IMR-90 (cell line): ENCODE results near the gene TVP23C. TPM values are rescaled to one million over a fixed set of nuclear protein-coding genes. Genes with fewer than 3 reads are reported as not detected.
A peak's percentile ranks its signal among the peaks of the same experiment; 100 is the strongest.

ENCODE experiments used
- ATAC-seq: fragments of 200-7000 bp; cut with Tn5 transposase; 2 replicates; pipeline ENCODE4 v1.9.1; 2020; ENCODE audit warnings: low read depth, mild to moderate bottlenecking, moderate library complexity
- BruUV-seq: library from RNA; stranded (reverse); fragments of 400-500 nt; replicated peaks from 2 replicates; lab custom pipeline; 2021; lab: Mats Ljungman, UMichigan
- CTCF ChIA-PET: fragments of 300-600 bp; formaldehyde crosslinking; extraction: SDS; loops from one replicate; lab custom pipeline; 2021; ENCODE audit warnings: antibody characterized with exemption; lab: Yijun Ruan, JAX
- POLR2A ChIA-PET: fragments of 300-600 bp; sonication (Branson Sonifier 250); formaldehyde crosslinking; loops from one replicate; lab custom pipeline; 2022; ENCODE audit warnings: antibody characterized with exemption; ENCODE audit not compliant: unreplicated experiment; lab: Charles Lee
- DNase-seq: peaks from one replicate; pipeline ENCODE4 v3.0.0; 2013
- H2AFZ ChIP-seq: replicated peaks from 2 replicates; pipeline ENCODE3; 2013; ENCODE audit warnings: low read length, mild to moderate bottlenecking; ENCODE audit not compliant: poor library complexity
- H2AK5ac ChIP-seq: 2 replicates; pipeline ENCODE4 v1.6.1; 2013; ENCODE audit warnings: low read depth, low read length, inconsistent platforms
- H2AK9ac ChIP-seq: replicated peaks from 2 replicates; pipeline ENCODE3; 2013; ENCODE audit warnings: mild to moderate bottlenecking, low read depth, low read length, moderate library complexity; ENCODE audit not compliant: poor library complexity
- H2BK120ac ChIP-seq: 2 replicates; pipeline ENCODE4 v1.6.1; 2013; ENCODE audit warnings: low read depth, low read length, inconsistent platforms
- H2BK15ac ChIP-seq: 3 replicates; pipeline ENCODE4 v1.6.1; 2013; ENCODE audit warnings: low read depth, low read length, inconsistent platforms
- H2BK20ac ChIP-seq: 2 replicates; pipeline ENCODE4 v1.6.1; 2013; ENCODE audit warnings: low read depth, mild to moderate bottlenecking, inconsistent platforms, low read length, moderate library complexity
- H2BK5ac ChIP-seq: 2 replicates; pipeline ENCODE4 v1.6.1; 2013; ENCODE audit warnings: mild to moderate bottlenecking, low read depth, low read length, inconsistent platforms; ENCODE audit not compliant: poor library complexity, severe bottlenecking
- H3K14ac ChIP-seq: replicated peaks from 2 replicates; pipeline ENCODE4 v1.6.1; 2013; ENCODE audit warnings: low read depth, low read length, inconsistent platforms
- H3K18ac ChIP-seq: 2 replicates; pipeline ENCODE4 v1.6.1; 2013; ENCODE audit warnings: low read depth, low read length, control low read depth
- H3K23ac ChIP-seq: 2 replicates; pipeline ENCODE4 v1.6.1; 2013; ENCODE audit warnings: low read depth, low read length, inconsistent platforms
- H3K27ac ChIP-seq: 2 replicates; pipeline ENCODE4 v1.5.1; 2013; ENCODE audit warnings: mild to moderate bottlenecking, control low read depth, low read length; ENCODE audit not compliant: insufficient read depth
- H3K27me3 ChIP-seq: 2 replicates; pipeline ENCODE4 v1.6.1; 2013; ENCODE audit warnings: low read length; ENCODE audit not compliant: control insufficient read depth, insufficient read depth
- H3K36me3 ChIP-seq: 2 replicates; pipeline ENCODE4 v1.6.1; 2013; ENCODE audit warnings: low read length, mixed read lengths; ENCODE audit not compliant: control insufficient read depth, insufficient read depth
- H3K4ac ChIP-seq: 2 replicates; pipeline ENCODE4 v1.6.1; 2013; ENCODE audit warnings: low read depth, low read length, inconsistent platforms
- H3K4me1 ChIP-seq: 2 replicates; pipeline ENCODE4 v1.6.1; 2013; ENCODE audit warnings: low read length, mixed read lengths; ENCODE audit not compliant: control insufficient read depth, insufficient read depth
- H3K4me2 ChIP-seq: 2 replicates; pipeline ENCODE4 v1.6.1; 2013; ENCODE audit warnings: low read depth, mild to moderate bottlenecking, control low read depth, low read length, moderate library complexity
- H3K4me3 ChIP-seq: 2 replicates; pipeline ENCODE4 v1.5.1; 2013; ENCODE audit warnings: low read depth, mild to moderate bottlenecking, control low read depth, low read length, moderate library complexity; ENCODE audit not compliant: insufficient read depth
- H3K56ac ChIP-seq: 2 replicates; pipeline ENCODE4 v1.6.1; 2013; ENCODE audit warnings: low read length, inconsistent platforms; ENCODE audit not compliant: insufficient read depth; ENCODE audit errors: extremely low read depth
- H3K79me1 ChIP-seq, 2 experiments: 2 replicates each; pipeline ENCODE4 v1.6.1; 2013; ENCODE audit warnings: low read length in 2 of 2, inconsistent platforms in 1 of 2, low read depth in 1 of 2
- H3K9ac ChIP-seq: 2 replicates; pipeline ENCODE4 v1.6.1; 2013; ENCODE audit warnings: low read depth, low read length, control low read depth
- H3K9me1 ChIP-seq: 2 replicates; pipeline ENCODE4 v1.6.1; 2013; ENCODE audit warnings: low read length, inconsistent platforms; ENCODE audit not compliant: insufficient read depth
- H3K9me3 ChIP-seq: 2 replicates; pipeline ENCODE4 v1.6.1; 2013; ENCODE audit warnings: low read length; ENCODE audit not compliant: control insufficient read depth, insufficient read depth
- H4K20me1 ChIP-seq: 2 replicates; pipeline ENCODE4 v1.6.1; 2013; ENCODE audit warnings: low read length, inconsistent platforms; ENCODE audit not compliant: insufficient read depth
- H4K5ac ChIP-seq: 2 replicates; pipeline ENCODE4 v1.6.1; 2013; ENCODE audit warnings: mild to moderate bottlenecking, low read depth, low read length, control low read depth
- H4K8ac ChIP-seq, 2 experiments: 2 replicates each; pipeline ENCODE4 v1.6.1; 2013; ENCODE audit warnings: low read depth in 2 of 2, low read length in 2 of 2, control low read depth in 1 of 2, inconsistent platforms in 1 of 2
- H4K91ac ChIP-seq: 2 replicates; pipeline ENCODE4 v1.6.1; 2013; ENCODE audit warnings: low read depth, low read length, inconsistent platforms; ENCODE audit not compliant: insufficient read depth
- FOS ChIP-seq: fragments of 150-350 bp; IDR thresholded peaks from 2 replicates; pipeline ENCODE4 v1.6.1; 2016; ENCODE audit warnings: low read depth, low read length
- MAFK ChIP-seq: IDR thresholded peaks from 2 replicates; pipeline ENCODE4 v1.6.1; 2012; ENCODE audit warnings: low read depth, low read length, improper control_type of control experiment
- NFE2L2 ChIP-seq: fragments of 150-350 bp; IDR thresholded peaks from 2 replicates; pipeline ENCODE4 v1.6.1; 2016; ENCODE audit warnings: low read depth, mild to moderate bottlenecking, low read length
- RAD21 ChIP-seq: IDR thresholded peaks from 2 replicates; pipeline ENCODE4 v1.6.1; 2012; ENCODE audit warnings: low read length, improper control_type of control experiment
- WGBS, 2 experiments: methylation state at CpG; one replicate each; pipeline versions ENCODE4 v1.1.5 to v1.1.7; 2013; ENCODE audit warnings: missing lambda C conversion rate in 2 of 2; ENCODE audit not compliant: insufficient read length in 1 of 2; ENCODE audit errors: extremely low coverage in 2 of 2; 5-methylcytosine and 5-hydroxymethylcytosine counted together
- dilution Hi-C: fragments of 300-500 bp; cut with HindIII; formaldehyde crosslinking; loops from one replicate; pipeline ENCODE4 v1.14.3; 2018; ENCODE audit warnings: low sequenced_read_pairs; ENCODE audit not compliant: unreplicated experiment
- in situ Hi-C: fragments of 300-500 bp; cut with MboI; formaldehyde crosslinking; loops from 3 replicates; pipeline ENCODE4 v1.14.3; 2019; ENCODE audit warnings: low sequenced_read_pairs, inconsistent platforms, mixed read lengths
- intact Hi-C: fragments of 100-400 bp; cut with micrococcal nuclease; formaldehyde crosslinking; loops from 2 replicates; pipeline ENCODE4 v1.10.0; 2022
- polyA plus RNA-seq, 3 experiments: library from polyadenylated mRNA; depleted of rRNA; stranded (reverse); fragments of >200 nt; gene quantifications; 2 replicates each; pipeline ENCODE4 v1.2.3, GENCODE V29; 2012; ENCODE audit warnings: low replicate concordance in 1 of 3
- total RNA-seq: library from RNA; depleted of rRNA; stranded (reverse); fragments of >200 nt; gene quantifications from 2 replicates; pipeline ENCODE4 v1.2.3, GENCODE V29; 2012

The TVP23C gene
- total and polyA plus RNA-seq, 2 of the 4 experiments (the other 2 are of a cell fraction): 7.5 to 12.0 TPM

- peak overlapping the region; percentile 93 for H2AK9ac ChIP-seq
- peak overlapping the region; percentile 70 for H2BK5ac ChIP-seq
- ATAC-seq: peak; percentile 4; the same call in 1 of the 2 replicates
- H3K14ac ChIP-seq: peak overlapping the region; percentile 88
- no peak overlapping the region for H3K9ac ChIP-seq
- no peak overlapping the region for H3K4me2 ChIP-seq
- in situ Hi-C loops (no loop called here), dilution Hi-C loops (no loop called here), intact Hi-C loops (no loop called here)
- H3K79me1 ChIP-seq: peaks cover 2 to 8% of the 10 kb centered on the region in 2 experiments; a peak in 1 of 4 replicates
- POLR2A ChIA-PET: interaction anchor here (0.6 kb wide), 2 partner anchors 27 to 187 kb away, joined by 3 read pairs; no protein-coding TSS in a partner anchor
- peaks cover 16% of the 10 kb centered on the region for H3K4me1 ChIP-seq
- H4K20me1 ChIP-seq: peaks cover 6% of the 10 kb centered on the region; the same call in 1 of the 2 replicates
- no CpG with 5 or more reads among the region's 11 CpGs for WGBS, 2 experiments
- H3K4ac ChIP-seq: peak overlapping the region; percentile 86
- H4K8ac ChIP-seq: peak overlapping the region in 1 of 2 experiments; percentile 65; a peak in 2 of 4 replicates
- 0 out of 2 replicates have a peak overlapping the region, but pooled peaks have one; percentile 6 for H3K27ac ChIP-seq
- H3K18ac ChIP-seq: peak overlapping the region; percentile 48
- CTCF ChIA-PET: no interaction called here
- peak overlapping the region; percentile 57; the same call in 2 of the 3 replicates for H2BK15ac ChIP-seq
- BruUV-seq: no TSS peak
- H2AFZ ChIP-seq: peak overlapping the region; percentile 64
- peak overlapping the region; percentile 81 for H2BK20ac ChIP-seq
- H4K91ac ChIP-seq: peak overlapping the region; percentile 78
- H3K56ac ChIP-seq: no peak overlapping the region
- H3K4me3 ChIP-seq: no peak overlapping the region
- H3K23ac ChIP-seq: peak overlapping the region; percentile 87
- H3K9me1 ChIP-seq: peaks cover 24% of the 10 kb centered on the region
- H3K9me3 ChIP-seq: no peaks in the 10 kb centered on the region
- peak overlapping the region; percentile 23; the same call in 1 of the 2 replicates for H4K5ac ChIP-seq
- H3K36me3 ChIP-seq: no peaks in the 10 kb centered on the region
- H3K27me3 ChIP-seq: no peaks in the 10 kb centered on the region
- no peak for DNase-seq
- peak overlapping the region; percentile 85 for H2BK120ac ChIP-seq
- TF ChIP-seq NFE2L2 (no peak), FOS (no peak), RAD21 (no peak), MAFK (no peak)
- peak overlapping the region; percentile 99 for H2AK5ac ChIP-seq
Measured at GRCh38 chr17:15464231-15464985, 98.9 kb downstream of the TVP23C start.
